GM23248 (cell line): ENCODE data around the gene KRT3.

Experiments
- EZH2 ChIP-seq: fragments of 200-600 bp; sonication (generic); IDR thresholded peaks from 2 replicates; pipeline ENCODE4 v1.6.1; 2018; ENCODE audit warnings: antibody characterized with exemption, mild to moderate bottlenecking; ENCODE audit not compliant: insufficient read depth, poor library complexity, severe bottlenecking
- EZH2phosphoT487 ChIP-seq: fragments of 200-600 bp; sonication (generic); IDR thresholded peaks from 2 replicates; pipeline ENCODE4 v1.6.1; 2018; ENCODE audit warnings: antibody characterized with exemption, moderate library complexity, mild to moderate bottlenecking, low read depth; ENCODE audit not compliant: insufficient read depth

DNA sequence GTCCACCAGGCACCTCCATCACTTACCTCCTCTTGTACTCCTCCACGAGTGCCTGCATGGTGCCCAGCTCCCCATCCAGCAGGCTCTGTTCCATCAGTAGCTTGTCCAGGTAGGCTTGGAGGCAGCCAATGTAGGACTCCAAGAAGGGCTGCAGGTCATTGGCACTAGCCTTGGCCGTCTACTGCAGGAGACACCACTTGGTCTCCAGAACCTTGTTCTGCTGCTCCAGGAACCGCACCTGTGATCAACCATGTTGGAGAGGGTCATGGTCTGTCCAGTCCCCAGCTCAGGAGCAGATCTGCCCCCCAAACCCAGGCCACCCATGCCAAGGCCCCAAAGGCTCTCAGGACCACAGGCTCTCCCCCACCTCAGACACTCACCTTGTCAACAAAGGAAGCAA is 42.6 kb downstream of the KRT3 start:
- TF ChIP-seq EZH2phosphoT487 (no peak), EZH2 (no peak)
